ENCODE data around the gene SPNS2.

SPNS2 gene

GRCh38 chr17:4562015-4562969 lies 63.6 kb downstream of the SPNS2 start:
- H3K27ac ChIP-seq, result no peak overlapping the region

GRCh38 chr17:4565209-4566141 lies 66.8 kb downstream of the SPNS2 start:
- H3K27ac ChIP-seq, result peak overlapping the region; percentile 46
- TF ChIP-seq, protein P1, sequence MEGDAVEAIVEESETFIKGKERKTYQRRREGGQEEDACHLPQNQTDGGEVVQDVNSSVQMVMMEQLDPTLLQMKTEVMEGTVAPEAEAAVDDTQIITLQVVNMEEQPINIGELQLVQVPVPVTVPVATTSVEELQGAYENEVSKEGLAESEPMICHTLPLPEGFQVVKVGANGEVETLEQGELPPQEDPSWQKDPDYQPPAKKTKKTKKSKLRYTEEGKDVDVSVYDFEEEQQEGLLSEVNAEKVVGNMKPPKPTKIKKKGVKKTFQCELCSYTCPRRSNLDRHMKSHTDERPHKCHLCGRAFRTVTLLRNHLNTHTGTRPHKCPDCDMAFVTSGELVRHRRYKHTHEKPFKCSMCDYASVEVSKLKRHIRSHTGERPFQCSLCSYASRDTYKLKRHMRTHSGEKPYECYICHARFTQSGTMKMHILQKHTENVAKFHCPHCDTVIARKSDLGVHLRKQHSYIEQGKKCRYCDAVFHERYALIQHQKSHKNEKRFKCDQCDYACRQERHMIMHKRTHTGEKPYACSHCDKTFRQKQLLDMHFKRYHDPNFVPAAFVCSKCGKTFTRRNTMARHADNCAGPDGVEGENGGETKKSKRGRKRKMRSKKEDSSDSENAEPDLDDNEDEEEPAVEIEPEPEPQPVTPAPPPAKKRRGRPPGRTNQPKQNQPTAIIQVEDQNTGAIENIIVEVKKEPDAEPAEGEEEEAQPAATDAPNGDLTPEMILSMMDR (conservative IDR thresholded peaks at IDR 0.05), result peak; percentile 96

More at GRCh38 chr17:4562015-4562969, 63.6 kb downstream of the SPNS2 start:
- TF ChIP-seq, protein P1 (conservative IDR thresholded peaks at IDR 0.05), result no peak

DNA sequence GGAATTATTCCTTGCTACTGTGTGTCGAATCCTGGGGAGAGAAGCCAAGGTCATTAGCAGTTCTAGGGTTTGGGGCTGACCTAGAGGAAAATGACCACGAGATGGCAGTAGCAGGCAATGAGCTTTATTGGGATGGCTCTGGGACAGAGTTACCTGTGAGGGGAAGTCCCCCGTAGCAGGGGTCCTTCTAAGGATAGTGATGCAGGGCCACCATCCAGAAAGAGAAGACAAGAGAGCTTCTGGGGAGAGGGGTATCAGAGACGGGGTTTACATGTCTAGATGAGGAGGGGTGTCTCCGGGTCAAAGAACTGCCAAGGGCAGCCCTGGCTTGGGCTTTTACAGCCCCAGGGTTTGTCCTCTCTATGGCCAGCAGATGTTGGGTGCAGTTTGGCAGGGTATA lies 68.1 kb downstream of the SPNS2 start:
- TF ChIP-seq, protein P1 (conservative IDR thresholded peaks at IDR 0.05), result peak; percentile 94
- no peak overlapping the region for H3K27ac ChIP-seq

DNA sequence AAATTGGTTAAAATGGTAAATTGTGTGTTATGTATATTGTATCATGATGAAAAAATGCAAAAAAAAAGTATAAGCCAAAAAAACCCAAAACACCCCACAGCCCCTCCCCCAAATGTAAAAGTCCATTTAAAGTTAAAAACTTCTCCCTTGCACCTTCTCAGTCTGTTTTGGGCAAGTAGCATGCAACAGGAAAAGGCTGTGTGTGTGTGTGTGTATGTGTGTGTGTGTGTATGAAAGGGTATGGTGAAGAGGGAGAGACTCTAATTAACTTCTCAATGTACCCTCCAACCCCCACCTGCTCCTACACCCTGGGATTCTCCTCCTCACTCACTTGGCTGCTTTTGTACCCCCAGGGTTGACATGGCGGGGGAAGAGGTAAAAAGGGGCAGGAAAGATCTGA lies 70.9 kb downstream of the SPNS2 start:
- TF ChIP-seq, protein P1 (conservative IDR thresholded peaks at IDR 0.05), result no peak
- no peak overlapping the region for H3K27ac ChIP-seq

DNA sequence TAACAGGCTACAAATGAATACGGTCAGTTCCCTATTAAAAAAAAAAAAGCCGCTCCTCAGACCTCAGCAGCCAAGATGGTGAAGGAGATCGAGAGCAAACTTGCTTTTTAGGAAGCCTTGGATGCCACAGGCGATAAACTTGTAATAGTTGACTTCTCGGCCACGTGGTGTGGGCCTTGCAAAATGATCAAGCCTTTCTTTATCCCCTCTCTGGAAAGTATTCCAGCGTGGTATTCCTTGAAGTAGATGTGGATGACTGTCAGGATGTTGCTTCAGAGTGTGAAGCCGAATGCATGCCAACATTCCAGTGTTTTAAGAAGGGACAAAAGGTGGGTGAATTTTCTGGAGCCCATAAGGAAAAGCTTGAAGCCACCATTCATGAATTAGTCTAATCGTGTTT lies 73.5 kb downstream of the SPNS2 start:
- TF ChIP-seq, protein P1 (conservative IDR thresholded peaks at IDR 0.05), result no peak
- no peak overlapping the region for H3K27ac ChIP-seq

DNA sequence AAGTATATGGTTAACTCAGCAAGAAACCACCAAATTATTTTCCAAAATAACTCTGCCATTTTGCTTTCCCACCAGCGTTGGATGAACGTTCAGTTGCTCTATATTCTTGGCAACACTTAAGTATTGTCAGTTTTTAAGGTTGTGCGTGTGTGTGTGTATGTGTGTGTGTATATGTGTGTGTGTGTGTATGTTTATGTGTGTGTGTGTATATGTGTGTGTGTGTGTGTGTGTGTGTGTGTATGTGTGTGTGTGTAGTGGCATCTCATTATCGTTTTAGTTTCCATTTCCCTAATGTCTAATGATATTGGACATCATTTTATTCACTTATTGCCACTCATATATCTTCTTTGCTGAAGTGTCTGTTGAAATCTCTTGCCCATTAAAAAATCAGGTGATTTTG lies 74.4 kb downstream of the SPNS2 start:
- H3K27ac ChIP-seq, result no peak overlapping the region
- TF ChIP-seq, protein P1 (conservative IDR thresholded peaks at IDR 0.05), result no peak

DNA sequence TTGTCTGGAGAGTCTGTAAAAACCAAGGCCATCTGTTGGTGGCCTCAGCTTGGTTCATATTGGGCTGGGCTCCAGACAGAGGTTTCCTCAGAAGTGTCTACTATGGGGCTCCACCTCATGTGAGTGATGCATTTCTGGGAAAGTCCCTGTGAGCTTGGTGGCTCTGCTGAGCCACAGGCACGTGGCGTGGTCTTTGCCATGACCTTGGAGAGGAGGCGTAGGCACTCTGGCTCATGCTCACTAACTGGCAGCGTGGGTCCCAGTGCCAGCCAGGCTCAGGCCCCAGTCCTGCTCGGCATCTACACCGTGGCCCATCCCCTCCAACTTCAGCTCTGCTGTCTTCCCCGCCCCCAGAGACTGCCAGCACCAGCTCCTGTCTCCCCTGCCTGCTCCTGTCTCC lies 75.0 kb downstream of the SPNS2 start:
- TF ChIP-seq, protein P1 (conservative IDR thresholded peaks at IDR 0.05), result no peak
- H3K27ac ChIP-seq, result no peak overlapping the region

Measured in VCaP (cell line).